Trophoblast cell (in vitro differentiated cells and primary cell): ENCODE measurements around the gene SOCS3. TPM values are rescaled to one million over a fixed set of nuclear protein-coding genes. Genes with fewer than 3 reads are reported as not detected.
A peak's percentile ranks its signal among the peaks of the same experiment; 100 is the strongest.

Experiments
- DNase-seq, 2 donors: peaks; one replicate each; pipeline ENCODE4 v3.0.0-alpha.2; 2016
- H2AFZ ChIP-seq: 2 replicates; pipeline ENCODE4 v1.6.1; 2013; ENCODE audit warnings: low read length, moderate library complexity, mild to moderate bottlenecking; ENCODE audit not compliant: insufficient read depth, poor library complexity
- H2AK5ac ChIP-seq: 2 replicates; pipeline ENCODE4 v1.6.1; 2013; ENCODE audit warnings: mild to moderate bottlenecking, low read length
- H2BK120ac ChIP-seq: 2 replicates; pipeline ENCODE4 v1.6.1; 2013; ENCODE audit warnings: low read length, mild to moderate bottlenecking, moderate library complexity; ENCODE audit not compliant: insufficient read depth, poor library complexity
- H2BK12ac ChIP-seq: 2 replicates; pipeline ENCODE4 v1.6.1; 2013; ENCODE audit warnings: mild to moderate bottlenecking, low read length, moderate library complexity
- H2BK5ac ChIP-seq: 2 replicates; pipeline ENCODE4 v1.6.1; 2013; ENCODE audit warnings: low read length, low read depth, moderate library complexity, mild to moderate bottlenecking; ENCODE audit not compliant: poor library complexity
- H3K14ac ChIP-seq: 2 replicates; pipeline ENCODE4 v1.6.1; 2013; ENCODE audit warnings: mild to moderate bottlenecking, low read length
- H3K18ac ChIP-seq: 2 replicates; pipeline ENCODE4 v1.6.1; 2013; ENCODE audit warnings: mild to moderate bottlenecking, low read length
- H3K23ac ChIP-seq: 2 replicates; pipeline ENCODE4 v1.6.1; 2013; ENCODE audit warnings: low read length
- H3K27ac ChIP-seq: 2 replicates; pipeline ENCODE4 v1.5.1; 2013; ENCODE audit warnings: low read depth, mild to moderate bottlenecking, inconsistent platforms, low read length, moderate library complexity
- H3K27me3 ChIP-seq: 2 replicates; pipeline ENCODE4 v1.6.1; 2013; ENCODE audit warnings: inconsistent platforms, mild to moderate bottlenecking, low read length, moderate library complexity; ENCODE audit not compliant: insufficient read depth
- H3K36me3 ChIP-seq, 2 experiments: 1 replicate in 1 of 2; 2 replicates in 1 of 2; pipeline ENCODE4 v1.6.1; 2013; ENCODE audit warnings: low read length in 2 of 2, mild to moderate bottlenecking in 2 of 2, moderate library complexity in 1 of 2; ENCODE audit not compliant: insufficient read depth in 2 of 2, control insufficient read depth in 1 of 2
- H3K4ac ChIP-seq: 2 replicates; pipeline ENCODE4 v1.6.1; 2013; ENCODE audit warnings: low read depth, mild to moderate bottlenecking, low read length, moderate library complexity
- H3K4me1 ChIP-seq, 2 experiments: 1 replicate in 1 of 2; 2 replicates in 1 of 2; pipeline ENCODE4 v1.6.1; 2013; ENCODE audit warnings: low read length in 2 of 2, mild to moderate bottlenecking in 2 of 2, moderate library complexity in 1 of 2; ENCODE audit not compliant: insufficient read depth in 2 of 2, control insufficient read depth in 1 of 2
- H3K4me2 ChIP-seq: 2 replicates; pipeline ENCODE4 v1.6.1; 2013; ENCODE audit warnings: inconsistent platforms, mild to moderate bottlenecking, low read length, moderate library complexity
- H3K4me3 ChIP-seq: 2 replicates; pipeline ENCODE4 v1.5.1; 2013; ENCODE audit warnings: mild to moderate bottlenecking, low read depth, low read length, inconsistent platforms
- H3K79me1 ChIP-seq: one replicate; pipeline ENCODE4 v1.6.1; 2013; ENCODE audit warnings: low read length
- H3K79me2 ChIP-seq: 2 replicates; pipeline ENCODE4 v1.6.1; 2013; ENCODE audit warnings: low read length, mild to moderate bottlenecking; ENCODE audit not compliant: control insufficient read depth, insufficient read depth, poor library complexity
- H3K9ac ChIP-seq: 2 replicates; pipeline ENCODE4 v1.6.1; 2013; ENCODE audit warnings: mild to moderate bottlenecking, low read length
- H3K9me3 ChIP-seq: 2 replicates; pipeline ENCODE4 v1.6.1; 2013; ENCODE audit warnings: low read depth, mild to moderate bottlenecking, control low read depth, inconsistent platforms, low read length; ENCODE audit not compliant: insufficient read depth
- H4K12ac ChIP-seq: 2 replicates; pipeline ENCODE4 v1.6.1; 2013; ENCODE audit warnings: low read depth, mild to moderate bottlenecking, low read length, moderate library complexity
- H4K8ac ChIP-seq: 2 replicates; pipeline ENCODE4 v1.6.1; 2013; ENCODE audit warnings: low read depth, mild to moderate bottlenecking, low read length, moderate library complexity
- H4K91ac ChIP-seq: one replicate; pipeline ENCODE4 v1.6.1; 2013; ENCODE audit warnings: low read depth, mild to moderate bottlenecking, low read length, moderate library complexity
- WGBS: extraction: QIAGEN DNeasy Blood & Tissue Kit; methylation state at CpG from one replicate; pipeline ENCODE4 v1.1.7; 2013; ENCODE audit warnings: missing lambda C conversion rate; ENCODE audit not compliant: insufficient read length, insufficient coverage; ENCODE audit errors: extremely low coverage; 5-methylcytosine and 5-hydroxymethylcytosine counted together
- polyA plus RNA-seq: library from polyadenylated mRNA; stranded (reverse); fragments of 200-250 nt; gene quantifications from 2 replicates; pipeline ENCODE4 v1.2.3, GENCODE V29; 2013

SOCS3 gene, protein sequence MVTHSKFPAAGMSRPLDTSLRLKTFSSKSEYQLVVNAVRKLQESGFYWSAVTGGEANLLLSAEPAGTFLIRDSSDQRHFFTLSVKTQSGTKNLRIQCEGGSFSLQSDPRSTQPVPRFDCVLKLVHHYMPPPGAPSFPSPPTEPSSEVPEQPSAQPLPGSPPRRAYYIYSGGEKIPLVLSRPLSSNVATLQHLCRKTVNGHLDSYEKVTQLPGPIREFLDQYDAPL
- polyA plus RNA-seq = 33.2 and 33.8 TPM in 2 replicates

- Histone ChIP-seq H2BK12ac (peak within 1 kb of the TSS; percentile 96), H2BK5ac (peak within 1 kb of the TSS; percentile 99), H4K91ac (peak within 1 kb of the TSS; percentile 98), H3K4me3 (peak within 1 kb of the TSS; percentile 98), H3K4ac (peak within 1 kb of the TSS; percentile 77), H3K4me1 (peaks cover 38 to 46% of the 10 kb centered on the region in 2 experiments), H3K14ac (peak within 1 kb of the TSS; percentile 96), H3K36me3 (peaks cover 20 to 24% of the 10 kb centered on the region in 2 experiments), H2BK120ac (peak within 1 kb of the TSS; percentile 99), H3K18ac (peak within 1 kb of the TSS; percentile 96), H4K12ac (peak within 1 kb of the TSS; percentile 74), H3K79me2 (peaks cover 34% of the 10 kb centered on the region), H3K9ac (peak within 1 kb of the TSS; percentile 98), H3K4me2 (peak within 1 kb of the TSS; percentile 71), H3K27me3 (peaks cover 1% of the 10 kb centered on the region), H3K27ac (peak within 1 kb of the TSS; percentile 99), H3K9me3 (no peaks in the 10 kb centered on the region), H2AFZ (peak within 1 kb of the TSS; percentile 82), H2AK5ac (peak within 1 kb of the TSS; percentile 87), H4K8ac (peak within 1 kb of the TSS; percentile 86), H3K79me1 (peaks cover 55% of the 10 kb centered on the region), H3K23ac (no peak within 1 kb of the TSS)
- WGBS = no CpG with 5 or more reads among the region's 59 CpGs
- peak; percentile 97 to 98 for DNase-seq
These were observed at the start of gene SOCS3 for GRCh38 chr17:78359997-78360370. Gene SOCS3 (minus strand): TSS chr17:78360077. CDS start chr17:78359095, 982 bp downstream.

DNA sequence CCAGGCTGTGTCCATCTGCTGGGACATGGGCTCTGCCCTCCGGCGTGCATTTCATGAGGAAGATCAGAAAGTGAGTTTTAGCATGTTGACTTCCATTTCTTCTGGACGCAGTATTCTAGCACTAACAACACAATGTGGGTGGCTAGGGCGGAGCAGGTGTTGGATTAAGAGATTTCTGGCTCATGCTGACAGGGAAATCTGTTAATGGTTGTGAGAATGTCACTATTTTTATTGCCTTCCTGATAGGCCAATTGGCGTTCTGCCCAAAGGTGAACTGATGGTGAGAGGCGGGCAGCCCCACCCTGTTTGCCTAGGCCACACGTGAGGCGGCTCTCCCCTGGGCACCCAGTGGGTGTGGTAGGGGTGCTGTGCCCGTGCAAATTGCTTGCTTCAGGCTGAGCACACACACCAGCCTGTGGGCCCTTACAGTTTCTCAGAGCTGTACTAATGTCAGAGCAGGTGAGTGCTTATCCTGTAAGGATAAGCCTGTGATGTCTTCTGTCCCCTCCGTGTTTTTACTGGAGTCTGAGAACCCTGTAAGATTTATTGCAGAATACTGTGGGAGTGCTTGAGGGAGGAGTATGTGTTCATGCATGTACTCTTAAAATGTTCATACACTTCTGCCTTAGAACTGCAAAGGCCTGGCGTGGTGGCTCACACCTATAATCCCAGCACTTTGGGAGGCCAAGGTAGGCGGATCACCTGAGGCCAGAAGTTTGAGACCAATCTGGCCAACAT, 49.5 kb upstream of the SOCS3 start:
- H2BK12ac ChIP-seq = no peak overlapping the region
- no peak overlapping the region for H4K12ac ChIP-seq
- no peak for DNase-seq
- WGBS = no CpG with 5 or more reads among the region's 12 CpGs
- peaks cover 9% of the 10 kb centered on the region for H3K79me1 ChIP-seq
- H3K4me3 ChIP-seq = no peak overlapping the region
- no peak overlapping the region for H4K8ac ChIP-seq
- no peak overlapping the region for H2AFZ ChIP-seq
- H3K9ac ChIP-seq = no peak overlapping the region
- no peak overlapping the region for H2BK5ac ChIP-seq
- no peak overlapping the region for H3K14ac ChIP-seq
- no peak overlapping the region for H3K23ac ChIP-seq
- no peak overlapping the region for H3K27ac ChIP-seq
- H3K18ac ChIP-seq = peak overlapping the region; percentile 25
- peaks cover 22 to 50% of the 10 kb centered on the region in 2 experiments for H3K36me3 ChIP-seq
- no peaks in the 10 kb centered on the region for H3K9me3 ChIP-seq
- peaks cover 13% of the 10 kb centered on the region for H3K79me2 ChIP-seq
- H3K4ac ChIP-seq = peak overlapping the region; percentile 64
- H3K4me2 ChIP-seq = no peak overlapping the region
- H3K4me1 ChIP-seq = peaks cover 12 to 29% of the 10 kb centered on the region in 2 experiments
- H3K27me3 ChIP-seq = no peaks in the 10 kb centered on the region
- no peak overlapping the region for H2AK5ac ChIP-seq
- H2BK120ac ChIP-seq = no peak overlapping the region
- H4K91ac ChIP-seq = no peak overlapping the region

DNA sequence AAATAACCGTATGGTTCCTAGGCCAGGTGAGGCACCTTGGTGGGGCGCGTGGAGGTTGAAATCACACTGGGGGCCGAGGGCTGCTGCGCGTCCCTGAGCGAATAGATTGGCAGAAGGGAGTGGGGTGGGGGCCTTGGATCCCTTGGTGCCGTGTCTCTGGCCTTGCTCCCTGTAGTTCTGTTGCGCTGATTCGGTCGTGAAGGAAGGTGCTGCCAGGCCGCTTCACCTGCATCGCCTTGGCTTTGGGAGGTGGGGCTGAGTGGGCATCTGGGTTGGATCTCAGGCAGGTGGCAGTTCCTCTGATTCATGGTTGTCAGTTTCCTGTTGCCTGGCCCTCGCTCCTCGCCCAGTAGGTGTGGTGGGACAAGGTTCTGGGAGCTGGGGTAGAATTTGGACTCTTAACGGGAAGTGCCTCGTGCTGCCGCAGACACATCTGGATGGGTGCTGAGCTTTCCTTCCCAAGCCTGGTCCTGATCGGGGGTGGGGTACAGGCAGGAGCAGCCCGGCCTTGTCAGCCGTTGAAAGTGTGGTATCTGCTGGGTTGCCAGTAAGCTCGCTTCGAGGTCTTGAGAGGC, 48.7 kb upstream of the SOCS3 start:
- no peak overlapping the region for H4K12ac ChIP-seq
- no peak overlapping the region for H2BK120ac ChIP-seq
- no peak overlapping the region for H4K8ac ChIP-seq
- no peak overlapping the region for H3K18ac ChIP-seq
- no peaks in the 10 kb centered on the region for H3K27me3 ChIP-seq
- no peak overlapping the region for H2BK5ac ChIP-seq
- H3K23ac ChIP-seq = no peak overlapping the region
- H4K91ac ChIP-seq = no peak overlapping the region
- no peak overlapping the region for H3K27ac ChIP-seq
- no peak overlapping the region for H2AFZ ChIP-seq
- H3K9ac ChIP-seq = no peak overlapping the region
- peaks cover 30 to 53% of the 10 kb centered on the region in 2 experiments for H3K36me3 ChIP-seq
- peak overlapping the region; percentile 3 for H3K4ac ChIP-seq
- H3K4me3 ChIP-seq = no peak overlapping the region
- H3K9me3 ChIP-seq = peaks cover 3% of the 10 kb centered on the region
- DNase-seq = no peak
- H2AK5ac ChIP-seq = no peak overlapping the region
- H3K4me1 ChIP-seq = peaks cover 11 to 24% of the 10 kb centered on the region in 2 experiments
- H3K79me1 ChIP-seq = peaks cover 8% of the 10 kb centered on the region
- H3K79me2 ChIP-seq = peaks cover 13% of the 10 kb centered on the region
- H3K14ac ChIP-seq = no peak overlapping the region
- no CpG with 5 or more reads among the region's 23 CpGs for WGBS
- no peak overlapping the region for H2BK12ac ChIP-seq
- no peak overlapping the region for H3K4me2 ChIP-seq

GRCh38 chr17:78407387-78408000, 47.6 kb upstream of the SOCS3 start:
- no peak overlapping the region for H2BK120ac ChIP-seq
- H3K4me2 ChIP-seq = no peak overlapping the region
- H3K14ac ChIP-seq = no peak overlapping the region
- H3K9me3 ChIP-seq = peaks cover 3% of the 10 kb centered on the region
- H3K4me3 ChIP-seq = no peak overlapping the region
- H4K12ac ChIP-seq = no peak overlapping the region
- no CpG with 5 or more reads among the region's 7 CpGs for WGBS
- H3K36me3 ChIP-seq = peaks cover 37 to 54% of the 10 kb centered on the region in 2 experiments
- peak overlapping the region; percentile 67 for H3K4ac ChIP-seq
- no peak overlapping the region for H3K23ac ChIP-seq
- H3K18ac ChIP-seq = no peak overlapping the region
- no peak overlapping the region for H3K9ac ChIP-seq
- H2AFZ ChIP-seq = no peak overlapping the region
- H2BK12ac ChIP-seq = no peak overlapping the region
- no peaks in the 10 kb centered on the region for H3K27me3 ChIP-seq
- no peak overlapping the region for H3K27ac ChIP-seq
- no peak overlapping the region for H2AK5ac ChIP-seq
- peaks cover 13% of the 10 kb centered on the region for H3K79me2 ChIP-seq
- DNase-seq = no peak
- H3K79me1 ChIP-seq = peaks cover 8% of the 10 kb centered on the region
- no peak overlapping the region for H4K8ac ChIP-seq
- no peak overlapping the region for H2BK5ac ChIP-seq
- H3K4me1 ChIP-seq = peaks cover 11 to 19% of the 10 kb centered on the region in 2 experiments
- no peak overlapping the region for H4K91ac ChIP-seq
